HEK293 (cell line): ENCODE data around the gene HOXD12.
A peak's percentile ranks its signal among the peaks of the same experiment; 100 is the strongest.

Source experiments
- CTCF ChIP-seq: fragments of 450-650 bp; formaldehyde crosslinking; IDR thresholded peaks from 2 replicates; pipeline ENCODE4 v1.5.1; 2016; ENCODE audit warnings: missing biosample characterization, missing genetic modification characterization
- GFI1B ChIP-seq: fragments of 450-650 bp; formaldehyde crosslinking; IDR thresholded peaks from 2 replicates; pipeline ENCODE4 v1.5.1; 2016; ENCODE audit warnings: missing biosample characterization, missing genetic modification characterization
- GLI2 ChIP-seq: fragments of 450-650 bp; formaldehyde crosslinking; IDR thresholded peaks from 2 replicates; pipeline ENCODE4; 2017; ENCODE audit warnings: missing biosample characterization, missing genetic modification characterization, low read depth, borderline replicate concordance
- GLIS2 ChIP-seq: fragments of 450-650 bp; formaldehyde crosslinking; IDR thresholded peaks from 2 replicates; pipeline ENCODE4 v1.5.1; 2016; ENCODE audit warnings: missing biosample characterization, missing genetic modification characterization
- KLF17 ChIP-seq: fragments of 450-650 bp; formaldehyde crosslinking; IDR thresholded peaks from 2 replicates; pipeline ENCODE4 v1.5.1; 2016; ENCODE audit warnings: missing biosample characterization, missing genetic modification characterization
- MEIS1 ChIP-seq: sonication (generic); formaldehyde crosslinking; IDR thresholded peaks from 2 replicates; pipeline ENCODE4 v1.8.1; 2022; ENCODE audit warnings: missing genetic modification reagents, mild to moderate bottlenecking, borderline replicate concordance
- PRDM2 ChIP-seq: fragments of 450-650 bp; formaldehyde crosslinking; IDR thresholded peaks from 2 replicates; pipeline ENCODE4 v1.5.1; 2016; ENCODE audit warnings: missing biosample characterization, missing genetic modification characterization, borderline replicate concordance
- REPIN1 ChIP-seq: fragments of 450-650 bp; formaldehyde crosslinking; IDR thresholded peaks from 2 replicates; pipeline ENCODE4 v1.5.1; 2017; ENCODE audit warnings: missing biosample characterization, missing genetic modification characterization, low read depth
- SETDB1 ChIP-seq: IDR thresholded peaks from one replicate; pipeline ENCODE4 v1.6.1; 2017; ENCODE audit warnings: mild to moderate bottlenecking, low read length, moderate library complexity, mixed read lengths; ENCODE audit not compliant: insufficient read length
- ZBTB17 ChIP-seq: fragments of 450-650 bp; formaldehyde crosslinking; IDR thresholded peaks from 2 replicates; pipeline ENCODE4 v1.5.1; 2016; ENCODE audit warnings: missing biosample characterization, missing genetic modification characterization
- ZNF132 ChIP-seq: fragments of 450-650 bp; formaldehyde crosslinking; IDR thresholded peaks from 2 replicates; pipeline ENCODE4 v1.5.1; 2017; ENCODE audit warnings: missing biosample characterization, missing genetic modification characterization, borderline replicate concordance
- ZNF148 ChIP-seq: fragments of 450-650 bp; formaldehyde crosslinking; IDR thresholded peaks from 2 replicates; pipeline ENCODE4 v1.5.0; 2017; ENCODE audit warnings: missing biosample characterization, missing genetic modification characterization, borderline replicate concordance
- ZNF155 ChIP-seq: fragments of 450-650 bp; formaldehyde crosslinking; IDR thresholded peaks from 2 replicates; pipeline ENCODE4 v1.5.1; 2016; ENCODE audit warnings: missing biosample characterization, missing genetic modification characterization
- ZNF311 ChIP-seq: fragments of 450-650 bp; formaldehyde crosslinking; IDR thresholded peaks from 2 replicates; pipeline ENCODE4 v1.5.1; 2017; ENCODE audit warnings: missing biosample characterization, missing genetic modification characterization, borderline replicate concordance
- ZNF398 ChIP-seq: fragments of 450-650 bp; formaldehyde crosslinking; IDR thresholded peaks from 2 replicates; pipeline ENCODE4 v1.5.1; 2017; ENCODE audit warnings: missing biosample characterization, missing genetic modification characterization
- ZNF488 ChIP-seq: fragments of 450-650 bp; formaldehyde crosslinking; IDR thresholded peaks from 2 replicates; pipeline ENCODE4 v1.5.1; 2016; ENCODE audit warnings: missing biosample characterization, missing genetic modification characterization
- ZNF513 ChIP-seq: fragments of 450-650 bp; IDR thresholded peaks from 2 replicates; pipeline ENCODE4 v1.5.1; 2018; ENCODE audit warnings: missing biosample characterization, missing genetic modification characterization
- ZNF645 ChIP-seq: fragments of 450-650 bp; formaldehyde crosslinking; IDR thresholded peaks from 2 replicates; pipeline ENCODE4; 2016; ENCODE audit warnings: missing biosample characterization, missing genetic modification characterization
- ZNF777 ChIP-seq: fragments of 450-650 bp; formaldehyde crosslinking; IDR thresholded peaks from 2 replicates; pipeline ENCODE4 v1.5.1; 2017; ENCODE audit warnings: missing biosample characterization, missing genetic modification characterization, borderline replicate concordance
- ZNF792 ChIP-seq: fragments of 450-650 bp; formaldehyde crosslinking; IDR thresholded peaks from 2 replicates; pipeline ENCODE4 v1.5.1; 2016; ENCODE audit warnings: missing biosample characterization, missing genetic modification characterization

Gene HOXD12

GRCh38 chr2:176085861-176086771 is 13.5 kb upstream of the HOXD12 start (continued):
- no peak for TF ChIP-seq ZNF513 (tag by site-specific recombination)
- no peak for TF ChIP-seq ZNF488 (tag by site-specific recombination)
- TF ChIP-seq ZNF155, result no peak
- TF ChIP-seq KLF17 (tag by site-specific recombination), result no peak
- TF ChIP-seq ZNF777 (tag by site-specific recombination), result no peak
- TF ChIP-seq ZNF645, result no peak
- no peak for TF ChIP-seq GFI1B
- no peak for TF ChIP-seq MEIS1
- TF ChIP-seq ZNF148 (tag by site-specific recombination), result no peak
- no peak for TF ChIP-seq GLI2 (tag by site-specific recombination)
- TF ChIP-seq SETDB1, result no peak
- TF ChIP-seq ZNF132, result no peak
- TF ChIP-seq GLIS2 (tag by site-specific recombination), result peak; percentile 39; the same call in 1 of the 2 replicates
- TF ChIP-seq PRDM2 (tag by site-specific recombination), result no peak
- TF ChIP-seq REPIN1 (tag by site-specific recombination), result no peak
- peak; percentile 94 for TF ChIP-seq CTCF
- TF ChIP-seq ZNF311 (tag by site-specific recombination), result no peak
- peak; percentile 34; the same call in 1 of the 2 replicates for TF ChIP-seq ZNF398 (tag by site-specific recombination)
- peak; percentile 53; the same call in 1 of the 2 replicates for TF ChIP-seq ZBTB17 (tag by site-specific recombination)
- TF ChIP-seq ZNF792 (tag by site-specific recombination), result no peak
